Nephron (organoid): Measurements from ENCODE around the gene KCNH1.

Experiments used
- H3K27ac Mint-ChIP-seq, 3 experiments: 2 replicates each; pipeline ENCODE4 v1.8.0; 2020; ENCODE audit warnings: mixed read lengths in 3 of 3, mild to moderate bottlenecking in 2 of 3, moderate library complexity in 1 of 3
- H3K27me3 Mint-ChIP-seq: 2 replicates; pipeline ENCODE4 v1.8.0; 2021; ENCODE audit warnings: low read depth, mild to moderate bottlenecking, moderate library complexity, mixed read lengths
- H3K36me3 Mint-ChIP-seq: 2 replicates; pipeline ENCODE4 v1.8.0; 2020; ENCODE audit warnings: low read depth, mixed read lengths
- H3K4me1 Mint-ChIP-seq: 2 replicates; pipeline ENCODE4 v1.8.0; 2020; ENCODE audit warnings: mixed read lengths
- H3K4me3 Mint-ChIP-seq, 3 experiments: 2 replicates each; pipeline ENCODE4 v1.8.0; 2020; ENCODE audit warnings: mild to moderate bottlenecking in 3 of 3, mixed read lengths in 3 of 3, moderate library complexity in 2 of 3
- H3K9me3 Mint-ChIP-seq: 2 replicates; pipeline ENCODE4 v1.8.0; 2020; ENCODE audit warnings: mixed read lengths
- TF ChIP-seq, protein P1 (sequence below), 3 experiments: fragments of 200-600 bp; sonication (generic); IDR thresholded peaks; one replicate each; pipeline ENCODE4 v1.5.0; 2021; ENCODE audit warnings: antibody characterized with exemption in 3 of 3; ENCODE audit not compliant: unreplicated experiment in 3 of 3

KCNH1 gene

DNA sequence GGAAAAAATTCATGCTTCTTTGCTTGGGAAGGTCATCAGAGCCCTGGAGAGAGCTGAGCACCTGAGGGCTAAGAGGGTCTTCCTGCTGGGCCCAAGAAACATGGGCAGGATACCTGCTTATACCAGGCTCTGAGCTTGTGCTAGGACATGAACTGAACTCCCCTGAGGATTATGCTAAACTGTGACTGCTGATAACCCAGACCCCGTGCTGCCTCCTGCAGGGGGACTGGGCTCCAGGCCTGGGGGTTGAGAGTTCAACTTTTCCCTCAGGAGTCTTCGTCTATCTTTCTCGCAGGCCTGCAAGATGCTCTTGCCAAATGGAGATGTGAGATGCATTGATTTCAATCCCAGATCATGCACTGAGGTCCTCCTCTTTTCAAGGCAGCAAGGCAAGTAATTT, 436.8 kb downstream of the KCNH1 start:
- peaks cover 12% of the 10 kb centered on the region for H3K4me1 Mint-ChIP-seq
- no peak overlapping the region for H3K4me3 Mint-ChIP-seq
- H3K36me3 Mint-ChIP-seq, result peaks cover 2% of the 10 kb centered on the region
- no peaks in the 10 kb centered on the region for H3K9me3 Mint-ChIP-seq
- H3K27me3 Mint-ChIP-seq, result peaks cover 3% of the 10 kb centered on the region
- no peak overlapping the region for H3K27ac Mint-ChIP-seq
- TF ChIP-seq, protein P1, sequence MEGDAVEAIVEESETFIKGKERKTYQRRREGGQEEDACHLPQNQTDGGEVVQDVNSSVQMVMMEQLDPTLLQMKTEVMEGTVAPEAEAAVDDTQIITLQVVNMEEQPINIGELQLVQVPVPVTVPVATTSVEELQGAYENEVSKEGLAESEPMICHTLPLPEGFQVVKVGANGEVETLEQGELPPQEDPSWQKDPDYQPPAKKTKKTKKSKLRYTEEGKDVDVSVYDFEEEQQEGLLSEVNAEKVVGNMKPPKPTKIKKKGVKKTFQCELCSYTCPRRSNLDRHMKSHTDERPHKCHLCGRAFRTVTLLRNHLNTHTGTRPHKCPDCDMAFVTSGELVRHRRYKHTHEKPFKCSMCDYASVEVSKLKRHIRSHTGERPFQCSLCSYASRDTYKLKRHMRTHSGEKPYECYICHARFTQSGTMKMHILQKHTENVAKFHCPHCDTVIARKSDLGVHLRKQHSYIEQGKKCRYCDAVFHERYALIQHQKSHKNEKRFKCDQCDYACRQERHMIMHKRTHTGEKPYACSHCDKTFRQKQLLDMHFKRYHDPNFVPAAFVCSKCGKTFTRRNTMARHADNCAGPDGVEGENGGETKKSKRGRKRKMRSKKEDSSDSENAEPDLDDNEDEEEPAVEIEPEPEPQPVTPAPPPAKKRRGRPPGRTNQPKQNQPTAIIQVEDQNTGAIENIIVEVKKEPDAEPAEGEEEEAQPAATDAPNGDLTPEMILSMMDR (IDR thresholded peaks at IDR 0.05; ENCODE audit: unreplicated experiment in 3 of 3), result no peak

DNA sequence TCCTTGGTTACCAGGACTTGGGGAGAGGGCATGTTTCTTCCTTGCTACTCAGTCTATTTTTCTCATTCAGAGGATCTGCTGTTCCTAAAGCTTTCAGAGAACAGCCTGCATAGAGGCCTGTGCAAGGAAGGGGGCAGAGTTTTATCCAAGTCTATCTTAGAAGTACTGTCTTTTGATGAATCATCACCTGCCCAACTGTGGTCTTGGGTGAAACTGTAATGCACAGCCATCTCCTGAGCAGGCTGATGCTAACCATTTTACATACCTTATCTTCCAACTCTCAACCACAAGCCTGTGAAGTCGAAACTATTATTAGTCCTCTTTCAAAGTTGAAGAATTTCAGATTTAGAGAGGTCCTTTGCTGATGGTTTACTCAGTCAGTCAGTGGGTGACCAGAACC, 437.2 kb downstream of the KCNH1 start:
- TF ChIP-seq, protein P1 (IDR thresholded peaks at IDR 0.05; ENCODE audit: unreplicated experiment in 3 of 3), result no peak
- Mint-ChIP-seq H3K9me3 (no peaks in the 10 kb centered on the region), H3K27me3 (peaks cover 3% of the 10 kb centered on the region), H3K36me3 (no peaks in the 10 kb centered on the region), H3K27ac (no peak overlapping the region), H3K4me3 (no peak overlapping the region), H3K4me1 (peaks cover 12% of the 10 kb centered on the region)

- TF ChIP-seq, protein P1 (IDR thresholded peaks at IDR 0.05; ENCODE audit: unreplicated experiment in 3 of 3), result no peak
- Mint-ChIP-seq H3K27me3 (peaks cover 3% of the 10 kb centered on the region), H3K9me3 (no peaks in the 10 kb centered on the region), H3K4me1 (peaks cover 7% of the 10 kb centered on the region), H3K4me3 (no peak overlapping the region), H3K27ac (no peak overlapping the region), H3K36me3 (no peaks in the 10 kb centered on the region)
Measured at GRCh38 chr1:210695026-210695425, 438.9 kb downstream of the KCNH1 start.

GRCh38 chr1:210692796-210693195, 441.2 kb downstream of the KCNH1 start:
- Mint-ChIP-seq H3K36me3 (no peaks in the 10 kb centered on the region), H3K4me1 (peaks cover 7% of the 10 kb centered on the region), H3K9me3 (no peaks in the 10 kb centered on the region), H3K4me3 (no peak overlapping the region), H3K27me3 (no peaks in the 10 kb centered on the region), H3K27ac (no peak overlapping the region)
- TF ChIP-seq, protein P1 (IDR thresholded peaks at IDR 0.05; ENCODE audit: unreplicated experiment in 3 of 3), result no peak

GRCh38 chr1:210691039-210691610, 442.8 kb downstream of the KCNH1 start:
- Mint-ChIP-seq H3K4me3 (no peak overlapping the region), H3K4me1 (peaks cover 2% of the 10 kb centered on the region), H3K27ac (no peak overlapping the region), H3K27me3 (no peaks in the 10 kb centered on the region), H3K36me3 (no peaks in the 10 kb centered on the region), H3K9me3 (no peaks in the 10 kb centered on the region)
- TF ChIP-seq, protein P1 (IDR thresholded peaks at IDR 0.05; ENCODE audit: unreplicated experiment in 3 of 3), result no peak

- Mint-ChIP-seq H3K4me3 (no peak overlapping the region), H3K27ac (no peak overlapping the region), H3K36me3 (no peaks in the 10 kb centered on the region), H3K27me3 (no peaks in the 10 kb centered on the region), H3K9me3 (no peaks in the 10 kb centered on the region), H3K4me1 (no peaks in the 10 kb centered on the region)
- TF ChIP-seq, protein P1 (IDR thresholded peaks at IDR 0.05; ENCODE audit: unreplicated experiment in 3 of 3), result no peak
Measured at GRCh38 chr1:210690236-210690635, 443.7 kb downstream of the KCNH1 start.
